ENCODE data around the gene NODAL. TPM values are rescaled to one million over a fixed set of nuclear protein-coding genes. Genes with fewer than 3 reads are reported as not detected.
A peak's percentile ranks its signal among the peaks of the same experiment; 100 is the strongest.

Gene NODAL
- total RNA-seq, 1 donor from 2014 or later, result not detected

DNA sequence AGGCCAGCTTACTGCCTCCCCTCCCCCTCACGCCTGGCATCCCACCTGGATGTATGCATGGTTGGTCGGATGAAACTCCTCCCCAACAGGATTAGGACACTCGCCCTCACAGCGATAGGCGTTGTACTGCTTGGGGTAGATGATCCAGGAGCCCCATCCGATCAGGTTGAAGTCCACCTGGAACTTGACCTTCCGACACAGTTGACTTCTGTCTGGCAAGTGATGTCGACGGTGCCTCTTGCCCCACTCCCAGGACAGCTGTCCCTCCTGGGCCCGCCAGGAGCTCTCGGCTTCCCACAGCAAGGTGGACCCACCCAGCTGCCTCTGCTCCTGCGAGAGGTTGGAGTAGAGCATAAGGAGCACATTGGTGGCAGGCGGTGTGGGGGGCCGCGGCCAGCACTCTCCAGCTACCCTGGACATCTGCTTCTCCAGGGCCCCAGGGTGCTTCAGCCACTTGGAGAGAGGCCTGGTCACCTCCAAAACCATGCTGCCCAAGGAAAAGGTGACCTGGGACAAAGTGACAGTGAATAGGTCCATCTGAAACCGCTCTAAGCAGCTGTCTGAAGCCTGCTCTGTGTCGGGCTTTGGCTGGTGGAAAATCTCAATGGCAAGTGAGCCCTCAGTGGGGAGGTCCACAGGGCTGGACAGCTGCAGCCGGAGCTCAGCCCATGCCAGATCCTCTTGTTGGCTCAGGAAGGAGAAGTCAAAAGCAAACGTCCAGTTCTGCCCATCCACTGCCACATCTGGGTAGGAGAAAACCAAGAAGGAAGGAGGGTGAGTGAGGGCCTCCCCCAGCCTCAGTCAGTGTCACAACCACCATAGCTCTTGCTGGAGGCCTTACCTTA is 6.0 kb downstream of the NODAL start:
- DNase-seq (ENCODE audit: low read depth), result peak; percentile 63

DNA sequence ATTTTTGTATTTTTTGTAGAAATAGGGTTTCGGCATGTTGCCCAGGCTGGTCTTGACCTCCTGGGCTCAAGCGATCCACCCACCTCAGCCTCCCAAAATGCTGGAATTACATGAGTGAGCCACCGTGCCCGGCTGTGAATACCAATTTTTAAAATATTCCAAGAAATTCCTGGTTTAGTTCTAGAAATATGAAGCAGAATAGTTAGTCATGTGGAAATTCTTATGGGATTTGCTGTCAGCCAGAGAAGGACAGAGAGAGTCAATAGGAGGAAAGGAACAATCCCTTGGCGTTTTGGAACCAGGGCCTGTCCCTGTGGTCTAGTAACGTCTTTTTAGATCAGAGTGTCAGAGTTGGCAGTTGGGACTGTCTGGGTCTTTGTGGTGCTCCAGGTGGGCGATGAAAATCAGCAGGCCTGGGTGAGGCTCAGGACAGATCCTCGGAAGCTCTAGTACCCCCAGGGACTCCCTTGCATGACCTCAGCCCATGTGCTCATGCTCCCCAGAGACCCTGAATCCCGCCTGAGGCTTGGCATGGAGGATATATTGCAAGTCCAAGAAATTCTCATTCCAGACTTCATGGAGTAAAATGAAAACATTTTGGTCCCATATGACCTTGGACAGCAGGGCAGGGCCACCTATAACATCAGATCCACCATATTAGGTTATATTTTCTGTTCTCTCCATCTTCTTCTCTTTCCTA is 7.8 kb downstream of the NODAL start:
- no peak for DNase-seq (ENCODE audit: low read depth)

- no peak for DNase-seq (ENCODE audit: low read depth)
Observed at GRCh38 chr10:70432561-70433263, 8.8 kb downstream of the NODAL start.

GRCh38 chr10:70432101-70432500 is 9.4 kb downstream of the NODAL start:
- peak; percentile 49 for DNase-seq (ENCODE audit: low read depth)

- peak; percentile 79 for DNase-seq (ENCODE audit: low read depth)
Observed at GRCh38 chr10:70430493-70431445, 10.7 kb downstream of the NODAL start.

DNA sequence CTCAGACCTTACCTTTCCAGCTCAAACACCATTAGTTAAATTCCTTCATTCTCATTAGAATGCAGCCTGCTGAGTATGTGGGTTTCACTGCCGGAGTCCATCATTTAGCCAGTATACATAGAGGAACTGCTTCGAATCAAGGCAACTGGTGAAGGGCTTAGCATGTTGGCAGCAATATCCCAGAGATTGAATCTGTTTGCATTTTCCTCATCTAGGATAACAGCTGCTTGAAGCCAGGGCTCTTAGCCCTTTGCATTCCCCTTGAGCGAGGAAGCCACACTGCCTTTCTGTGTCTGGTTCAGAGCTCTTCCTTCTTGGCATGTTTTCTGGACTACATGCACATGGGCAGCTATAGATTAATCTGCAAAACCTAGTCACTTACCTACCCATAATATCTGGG is 14.7 kb downstream of the NODAL start:
- DNase-seq (ENCODE audit: low read depth), result peak; percentile 64

- peak; percentile 88 for DNase-seq (ENCODE audit: low read depth)
Observed at GRCh38 chr10:70425096-70425495, 16.4 kb downstream of the NODAL start.

- DNase-seq (ENCODE audit: low read depth), result peak; percentile 64
Observed at GRCh38 chr10:70424320-70424719, 17.2 kb downstream of the NODAL start.

DNA sequence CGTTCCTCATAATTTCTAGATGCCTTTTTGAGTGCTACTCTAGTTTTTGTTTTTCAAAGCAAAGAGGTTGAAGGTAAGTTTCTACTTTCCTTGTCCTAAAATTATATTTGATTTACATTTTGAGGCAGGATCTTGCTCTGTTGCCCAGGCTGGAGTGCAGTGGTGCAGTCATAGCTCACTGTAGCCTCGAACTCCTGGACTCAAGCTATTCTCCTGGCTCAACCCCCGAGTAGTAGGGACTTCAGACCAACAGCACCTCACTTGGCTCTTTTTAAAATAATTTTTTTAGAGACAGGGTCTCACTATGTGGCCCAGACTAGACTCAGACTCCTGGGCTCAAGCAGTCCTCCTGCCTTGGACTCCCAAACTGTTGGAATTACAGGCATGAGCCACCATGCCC is 22.8 kb downstream of the NODAL start:
- DNase-seq (ENCODE audit: low read depth), result no peak

- DNase-seq (ENCODE audit: low read depth), result no peak
Observed at GRCh38 chr10:70418229-70418628, 23.3 kb downstream of the NODAL start.

GRCh38 chr10:70417568-70417967 is 23.9 kb downstream of the NODAL start:
- DNase-seq (ENCODE audit: low read depth), result no peak

DNA sequence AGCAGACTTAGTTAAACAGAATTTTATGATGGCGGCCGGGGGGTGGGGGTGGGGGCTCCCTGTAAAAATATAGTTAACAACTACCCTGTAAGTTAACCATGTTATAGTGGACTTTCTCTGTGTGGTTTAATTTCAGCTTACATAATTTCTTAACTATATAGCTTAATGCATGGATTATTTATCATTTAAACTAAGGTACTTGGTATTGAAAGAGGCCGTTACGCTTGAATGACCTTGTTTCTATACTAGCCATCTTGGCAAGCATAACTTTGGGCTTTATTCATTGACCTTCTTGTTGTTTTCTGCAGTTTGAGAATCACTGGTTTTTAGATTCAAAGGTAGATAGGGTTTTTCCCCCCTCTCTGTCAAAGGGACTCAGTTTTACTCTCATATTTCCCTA is 29.1 kb downstream of the NODAL start:
- DNase-seq (ENCODE audit: low read depth), result no peak

GRCh38 chr10:70410608-70411007 is 30.9 kb downstream of the NODAL start:
- DNase-seq (ENCODE audit: low read depth), result no peak

GRCh38 chr10:70409772-70410171 is 31.7 kb downstream of the NODAL start:
- no peak for DNase-seq (ENCODE audit: low read depth)

DNA sequence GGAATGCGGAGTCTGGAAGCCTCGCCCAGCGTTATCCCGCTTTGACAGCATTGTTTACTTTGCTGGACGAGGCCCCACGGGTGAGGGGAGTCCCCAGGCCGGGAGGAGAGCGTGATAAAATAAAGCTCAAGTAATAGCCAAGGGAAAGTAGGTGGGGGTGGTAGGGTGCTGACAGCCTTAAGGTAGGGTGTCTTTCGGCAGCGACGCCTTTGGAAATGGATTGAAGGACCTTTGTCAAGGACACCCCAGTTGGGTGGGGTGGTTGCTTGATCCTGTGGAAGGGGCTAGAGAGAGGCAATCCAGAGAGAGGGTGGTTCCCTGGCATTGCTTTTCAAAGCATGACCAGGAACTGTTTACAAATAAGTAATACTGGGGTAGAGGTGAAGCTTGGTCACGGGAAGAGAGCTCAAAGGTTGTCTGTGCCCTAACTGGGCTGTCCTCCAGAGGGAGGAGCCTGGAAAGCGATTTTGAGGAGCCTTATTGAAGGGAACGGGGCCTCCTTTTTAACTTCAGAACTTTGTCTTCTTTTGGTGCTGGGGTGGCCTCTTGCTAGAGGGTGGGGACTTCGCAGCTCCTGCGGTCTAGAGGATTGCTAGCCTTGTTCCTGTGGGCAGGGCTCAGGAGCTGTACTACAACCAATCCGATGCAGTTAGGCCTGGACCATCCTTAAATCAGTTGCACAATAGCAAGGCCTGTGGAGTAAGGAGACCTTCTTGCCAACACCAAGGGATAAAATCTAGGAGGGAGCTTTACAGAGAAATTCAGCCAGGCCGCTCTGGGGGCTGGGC is 36.2 kb downstream of the NODAL start:
- DNase-seq (ENCODE audit: low read depth), result peak; percentile 90

DNA sequence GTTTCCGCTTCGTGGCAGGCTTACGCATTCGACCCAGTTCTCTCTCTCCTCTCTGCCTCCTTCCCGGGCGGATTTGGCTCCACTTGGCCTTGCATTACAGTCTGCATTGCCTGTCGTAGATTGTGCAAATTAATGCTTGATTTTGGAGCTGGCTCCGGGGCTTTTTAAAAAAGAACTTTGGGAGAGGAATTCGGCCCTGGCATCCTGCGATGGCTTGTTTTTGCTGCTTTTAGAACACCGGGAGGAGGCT is 36.8 kb downstream of the NODAL start:
- peak; percentile 39 for DNase-seq (ENCODE audit: low read depth)

DNA sequence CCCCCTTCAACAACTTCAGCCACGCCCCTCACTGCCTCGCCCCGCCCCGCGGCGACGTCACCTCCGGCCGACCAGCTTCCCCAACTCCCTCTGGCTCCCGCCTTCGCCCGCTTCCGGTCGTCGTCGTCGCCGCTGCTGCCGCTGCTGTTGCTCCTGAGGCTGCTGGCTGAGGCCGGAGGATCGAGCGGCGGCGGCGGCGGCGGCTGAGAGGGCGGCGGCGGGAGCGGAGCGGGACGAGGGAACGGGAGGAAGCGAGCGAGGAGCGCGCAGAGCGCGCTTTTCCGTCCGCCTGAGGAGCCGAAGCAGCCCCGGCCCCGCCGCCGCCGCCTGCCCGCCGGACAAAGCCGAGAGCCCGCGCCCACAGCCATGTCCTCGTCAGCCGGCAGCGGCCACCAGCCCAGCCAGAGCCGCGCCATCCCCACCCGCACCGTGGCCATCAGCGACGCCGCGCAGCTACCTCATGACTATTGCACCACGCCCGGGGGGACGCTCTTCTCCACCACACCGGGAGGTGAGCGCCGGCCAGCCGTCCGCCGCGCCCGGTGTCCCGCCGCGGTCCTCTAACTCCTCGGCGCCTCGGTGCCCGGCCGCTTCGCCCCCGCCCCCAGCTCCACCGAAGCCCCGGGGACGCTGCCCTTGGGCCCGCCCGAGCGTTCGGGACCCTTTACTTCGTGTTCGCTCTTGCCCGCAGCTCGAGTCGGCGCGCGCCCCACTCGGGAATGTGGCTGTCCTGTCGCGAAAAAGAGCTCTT is 37.3 kb downstream of the NODAL start, which contains the start of gene EIF4EBP2:
Gene EIF4EBP2 (plus strand): TSS at position 110 of the 751 bp plus-strand sequence. CDS start 257 bp downstream, at position 367.
- DNase-seq (ENCODE audit: low read depth), result peak; percentile 96

DNA sequence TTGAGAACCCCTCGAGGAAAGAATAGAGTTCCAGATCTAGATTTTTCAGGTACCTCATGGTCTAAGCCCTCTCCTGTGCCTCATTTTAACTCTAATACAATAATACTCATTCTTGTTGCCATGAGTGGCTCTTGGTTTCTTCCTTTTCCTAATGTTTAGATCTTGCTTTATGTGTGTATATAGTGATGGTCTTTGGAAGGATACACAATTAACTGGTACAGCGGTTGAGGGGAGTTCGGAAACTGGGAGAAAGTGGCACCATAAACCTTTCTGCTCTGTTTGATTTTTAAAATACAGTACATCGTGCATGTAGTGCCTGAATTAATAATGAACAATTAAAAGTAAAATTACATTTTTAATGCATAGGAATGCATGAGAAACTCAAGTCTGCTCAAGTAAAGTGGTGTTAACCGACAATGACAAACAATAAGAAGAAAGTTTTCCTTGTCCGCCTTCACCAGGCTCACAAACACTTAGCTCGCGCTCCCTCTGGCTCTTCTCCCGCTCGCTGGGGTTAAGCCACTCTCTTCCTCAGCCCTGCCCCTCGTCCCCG is 37.9 kb downstream of the NODAL start:
- DNase-seq (ENCODE audit: low read depth), result no peak

- no peak for DNase-seq (ENCODE audit: low read depth)
Observed at GRCh38 chr10:70399177-70399576, 42.3 kb downstream of the NODAL start.

Data from myocyte (in vitro differentiated cells).